HG02943 (cell line): ENCODE results near the gene TSTD1.
"Not testable (repeated sequence)": the region's sequence is repeated elsewhere in the genome, so short reads cannot be mapped to it uniquely, and the experiment has no call there.

Experiments used
- ATAC-seq: cut with Tn5 transposase; IDR thresholded peaks from one replicate; pipeline ENCODE4 v1.9.1; 2021; ENCODE audit warnings: mild to moderate bottlenecking, low read depth, moderate library complexity; ENCODE audit not compliant: unreplicated experiment

TSTD1 gene

GRCh38 chr1:161013488-161014230 is 25.1 kb downstream of the TSTD1 start:
- peak; percentile 68 for ATAC-seq

GRCh38 chr1:161013131-161013487 is 25.7 kb downstream of the TSTD1 start:
- no peak for ATAC-seq

GRCh38 chr1:161012420-161012819 is 26.3 kb downstream of the TSTD1 start:
- ATAC-seq, result no peak

- ATAC-seq, result no peak
Observed at GRCh38 chr1:161009602-161010211, 29.1 kb downstream of the TSTD1 start.

GRCh38 chr1:161008869-161009510 is 29.8 kb downstream of the TSTD1 start:
- no peak for ATAC-seq

GRCh38 chr1:161007369-161007768 is 31.4 kb downstream of the TSTD1 start:
- no peak for ATAC-seq

- ATAC-seq, result no peak
Observed at GRCh38 chr1:161006563-161006962, 32.2 kb downstream of the TSTD1 start.

GRCh38 chr1:161001525-161001924 is 37.2 kb downstream of the TSTD1 start:
- ATAC-seq, result no peak

GRCh38 chr1:161000736-161001480 is 37.9 kb downstream of the TSTD1 start:
- ATAC-seq, result no peak

- ATAC-seq, result no peak
Observed at GRCh38 chr1:160999376-160999775, 39.4 kb downstream of the TSTD1 start.

GRCh38 chr1:160997323-160998038 is 41.3 kb downstream of the TSTD1 start:
- ATAC-seq, result no peak

GRCh38 chr1:160996178-160996577 is 42.6 kb downstream of the TSTD1 start:
- ATAC-seq, result no peak

GRCh38 chr1:160993544-160994193 is 45.1 kb downstream of the TSTD1 start:
- ATAC-seq, result no peak

- ATAC-seq, result not testable (repeated sequence)
Observed at GRCh38 chr1:160992036-160992435, 46.7 kb downstream of the TSTD1 start.
